HCT116 (cell line): Measurements from ENCODE around the gene CENPU. TPM values are rescaled to one million over a fixed set of nuclear protein-coding genes. Genes with fewer than 3 reads are reported as not detected.

ENCODE experiments used
- ATAC-seq: fragments of 200-7000 bp; cut with Tn5 transposase; 2 replicates; pipeline ENCODE4 v1.9.1; 2020; ENCODE audit warnings: mild to moderate bottlenecking, moderate library complexity
- BruUV-seq: library from RNA; stranded (reverse); fragments of 400-500 nt; replicated peaks from 2 replicates; lab custom pipeline; 2021; lab: Mats Ljungman, UMichigan
- CTCF ChIA-PET: fragments of 300-600 bp; sonication (Branson Sonifier 250); formaldehyde crosslinking; loops from one replicate; lab custom pipeline; 2021; ENCODE audit warnings: antibody characterized with exemption; lab: Charles Lee
- POLR2A ChIA-PET: fragments of 300-600, 350-600 bp; sonication (Branson Sonifier 250); formaldehyde crosslinking; loops from one replicate; lab custom pipeline; 2021; ENCODE audit warnings: antibody characterized with exemption; lab: Charles Lee
- RAD21 ChIA-PET, 2 experiments: fragments of 300-600 bp; sonication (Branson Sonifier 250); formaldehyde crosslinking; loops; one replicate each; lab custom pipeline; 2023; ENCODE audit warnings: low total read pairs in 2 of 2; ENCODE audit not compliant: uncharacterized antibody in 2 of 2, unreplicated experiment in 2 of 2, low non-redundant PET in 1 of 2; lab: Charles Lee
- DNase-seq: peaks from one replicate; pipeline ENCODE4 v3.0.0-alpha.2; 2010; ENCODE audit warnings: low read depth, low spot score
- H2AFZ ChIP-seq: fragments of 200-600 bp; shearing (Covaris generic), sonication (generic); 2 replicates; pipeline ENCODE4 v1.6.1; 2017; ENCODE audit warnings: low read depth, mixed run types, mixed read lengths, antibody characterized with exemption, low read length; ENCODE audit not compliant: poor library complexity, severe bottlenecking
- H3K27ac ChIP-seq: 2 replicates; pipeline ENCODE4 v1.5.1; 2012; ENCODE audit warnings: low read depth, low read length
- H3K27me3 ChIP-seq: fragments of 200-600 bp; sonication (generic); 2 replicates; pipeline ENCODE4 v1.6.1; 2016; ENCODE audit warnings: mixed run types, low read length, mixed read lengths; ENCODE audit not compliant: insufficient read depth
- H3K36me3 ChIP-seq, 2 experiments: fragments of 200-500 bp in 1 of 2; fragments of 200-600 bp in 1 of 2; sonication (Bioruptor generic) in 1 of 2; sonication (generic) in 1 of 2; 2 replicates each; pipeline versions ENCODE4 v1.5.1 to v1.6.1; 2014 to 2016; ENCODE audit warnings: low read length in 2 of 2, inconsistent platforms in 1 of 2, mixed read lengths in 1 of 2, mixed run types in 1 of 2; ENCODE audit not compliant: insufficient read depth in 2 of 2, control insufficient read depth in 1 of 2
- H3K4me1 ChIP-seq, 2 experiments: fragments of 200-600 bp in 1 of 2; sonication (generic) in 1 of 2; 2 replicates each; pipeline versions ENCODE4 v1.5.1 to v1.6.1; 2012 to 2017; ENCODE audit warnings: low read length in 2 of 2, inconsistent platforms in 1 of 2, mild to moderate bottlenecking in 1 of 2, mixed read lengths in 1 of 2, mixed run types in 1 of 2, moderate library complexity in 1 of 2; ENCODE audit not compliant: insufficient read depth in 2 of 2, control insufficient read depth in 1 of 2
- H3K4me2 ChIP-seq: fragments of 200-600 bp; sonication (generic); 2 replicates; pipeline ENCODE4 v1.6.1; 2017; ENCODE audit warnings: mixed run types, low read length, mixed read lengths
- H3K4me3 ChIP-seq, 2 experiments: fragments of 200-600 bp in 1 of 2; sonication (generic) in 1 of 2; replicated peaks in 1 of 2; 2 replicates each; pipeline ENCODE4 v1.5.1; 2011 to 2016; ENCODE audit warnings: low read length in 2 of 2, control low read depth in 1 of 2, low read depth in 1 of 2, mild to moderate bottlenecking in 1 of 2, mixed read lengths in 1 of 2, mixed run types in 1 of 2
- H3K79me2 ChIP-seq: fragments of 200-600 bp; sonication (generic); 2 replicates; pipeline ENCODE4 v1.6.1; 2017; ENCODE audit warnings: mild to moderate bottlenecking, mixed run types, low read length, moderate library complexity, mixed read lengths; ENCODE audit not compliant: insufficient read depth
- H3K9ac ChIP-seq: fragments of 200-600 bp; sonication (generic); 2 replicates; pipeline ENCODE4 v1.6.1; 2016; ENCODE audit warnings: low read length, mixed read lengths
- H3K9me2 ChIP-seq: fragments of 200-600 bp; sonication (generic), shearing (Covaris generic); 2 replicates; pipeline ENCODE4 v1.6.1; 2017; ENCODE audit warnings: mixed run types, mild to moderate bottlenecking, moderate library complexity; ENCODE audit not compliant: insufficient read depth
- H3K9me3 ChIP-seq, 2 experiments: fragments of 200-500 bp in 1 of 2; fragments of 200-600 bp in 1 of 2; sonication (Bioruptor generic) in 1 of 2; sonication (generic) in 1 of 2; 2 replicates each; pipeline ENCODE4 v1.6.1; 2014 to 2017; ENCODE audit warnings: low read length in 2 of 2, mixed read lengths in 2 of 2, inconsistent platforms in 1 of 2, low read depth in 1 of 2, mild to moderate bottlenecking in 1 of 2, mixed run types in 1 of 2, moderate library complexity in 1 of 2; ENCODE audit not compliant: control insufficient read depth in 1 of 2, insufficient read depth in 1 of 2
- H4K20me1 ChIP-seq: fragments of 200-600 bp; sonication (generic), shearing (Covaris generic); 2 replicates; pipeline ENCODE4 v1.6.1; 2017; ENCODE audit warnings: mixed run types, mild to moderate bottlenecking, moderate library complexity; ENCODE audit not compliant: insufficient read depth
- CEBPB ChIP-seq: IDR thresholded peaks from 2 replicates; pipeline ENCODE4 v1.6.1; 2012; ENCODE audit warnings: low read depth
- EZH2 ChIP-seq: fragments of 200-600 bp; sonication (generic); IDR thresholded peaks from 2 replicates; pipeline ENCODE4 v1.6.1; 2017; ENCODE audit warnings: antibody characterized with exemption, mixed run types
- POLR2A ChIP-seq: IDR thresholded peaks from 2 replicates; pipeline ENCODE4 v1.7.0; 2011; ENCODE audit warnings: borderline replicate concordance; ENCODE audit not compliant: insufficient read depth, insufficient read length; ENCODE audit errors: extremely low read depth
- SP1 ChIP-seq: IDR thresholded peaks from 2 replicates; pipeline ENCODE4 v1.6.1; 2012; ENCODE audit warnings: low read depth
- ZNF274 ChIP-seq: fragments of 200-500 bp; sonication (Bioruptor generic); IDR thresholded peaks from 2 replicates; pipeline ENCODE4 v1.6.1; 2014; ENCODE audit warnings: mild to moderate bottlenecking, low read depth, low read length, inconsistent platforms
- intact Hi-C: fragments of 100-400 bp; cut with micrococcal nuclease; formaldehyde crosslinking; loops from 2 replicates; pipeline ENCODE4 v1.10.0; 2022
- total RNA-seq: library from RNA; stranded (reverse); gene quantifications from one replicate; pipeline ENCODE4 v1.2.1, GENCODE V29; 2021; ENCODE audit not compliant: unreplicated experiment
- TF ChIP-seq, protein P1 (sequence below): IDR thresholded peaks from 2 replicates; pipeline ENCODE4 v1.6.1; 2012; ENCODE audit warnings: low read depth
- TF ChIP-seq, protein P2 (sequence below): IDR thresholded peaks from 2 replicates; pipeline ENCODE4 v1.6.1; 2012

The CENPU gene
- total RNA-seq, 1 experiment from 2014 or later, result 28.2 TPM

DNA sequence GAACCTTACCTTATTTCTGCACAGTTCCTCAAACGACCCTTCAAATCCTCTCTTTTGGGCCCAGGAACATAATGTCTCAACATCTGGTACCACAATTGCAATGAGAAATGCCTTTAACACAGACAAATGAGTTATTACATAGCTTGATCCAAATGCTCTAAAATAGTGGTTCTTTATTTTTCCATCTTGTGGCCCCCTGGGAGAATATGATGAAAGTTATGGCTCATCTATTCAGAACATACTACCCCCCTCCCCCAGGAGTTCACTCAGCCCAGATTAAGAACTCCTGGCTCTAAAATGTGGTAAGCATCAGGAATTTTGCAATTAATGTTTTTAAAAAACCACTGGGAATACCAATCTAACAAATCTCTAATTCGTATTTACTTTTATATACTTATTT is 23.9 kb upstream of the CENPU start:
- no peaks in the 10 kb centered on the region for H4K20me1 ChIP-seq
- no peak overlapping the region for H2AFZ ChIP-seq
- CTCF ChIA-PET, result no interaction called here

More for the DNA sequence above, 23.9 kb upstream of the CENPU start:
- intact Hi-C loops, result no loop called here
- Histone ChIP-seq H3K4me1 (no peaks in the 10 kb centered on the region), H3K9me3 (no peaks in the 10 kb centered on the region), H3K36me3 (no peaks in the 10 kb centered on the region), H3K27me3 (no peaks in the 10 kb centered on the region), H3K9me2 (no peaks in the 10 kb centered on the region), H3K27ac (no peak overlapping the region), H3K4me3 (no peak overlapping the region), H3K4me2 (no peak overlapping the region), H3K9ac (no peak overlapping the region), H3K79me2 (no peaks in the 10 kb centered on the region)
- TF ChIP-seq SP1, result no peak
- TF ChIP-seq ZNF274, result no peak
- no peak for TF ChIP-seq EZH2
- TF ChIP-seq POLR2A, result no peak
- TF ChIP-seq, protein P1, sequence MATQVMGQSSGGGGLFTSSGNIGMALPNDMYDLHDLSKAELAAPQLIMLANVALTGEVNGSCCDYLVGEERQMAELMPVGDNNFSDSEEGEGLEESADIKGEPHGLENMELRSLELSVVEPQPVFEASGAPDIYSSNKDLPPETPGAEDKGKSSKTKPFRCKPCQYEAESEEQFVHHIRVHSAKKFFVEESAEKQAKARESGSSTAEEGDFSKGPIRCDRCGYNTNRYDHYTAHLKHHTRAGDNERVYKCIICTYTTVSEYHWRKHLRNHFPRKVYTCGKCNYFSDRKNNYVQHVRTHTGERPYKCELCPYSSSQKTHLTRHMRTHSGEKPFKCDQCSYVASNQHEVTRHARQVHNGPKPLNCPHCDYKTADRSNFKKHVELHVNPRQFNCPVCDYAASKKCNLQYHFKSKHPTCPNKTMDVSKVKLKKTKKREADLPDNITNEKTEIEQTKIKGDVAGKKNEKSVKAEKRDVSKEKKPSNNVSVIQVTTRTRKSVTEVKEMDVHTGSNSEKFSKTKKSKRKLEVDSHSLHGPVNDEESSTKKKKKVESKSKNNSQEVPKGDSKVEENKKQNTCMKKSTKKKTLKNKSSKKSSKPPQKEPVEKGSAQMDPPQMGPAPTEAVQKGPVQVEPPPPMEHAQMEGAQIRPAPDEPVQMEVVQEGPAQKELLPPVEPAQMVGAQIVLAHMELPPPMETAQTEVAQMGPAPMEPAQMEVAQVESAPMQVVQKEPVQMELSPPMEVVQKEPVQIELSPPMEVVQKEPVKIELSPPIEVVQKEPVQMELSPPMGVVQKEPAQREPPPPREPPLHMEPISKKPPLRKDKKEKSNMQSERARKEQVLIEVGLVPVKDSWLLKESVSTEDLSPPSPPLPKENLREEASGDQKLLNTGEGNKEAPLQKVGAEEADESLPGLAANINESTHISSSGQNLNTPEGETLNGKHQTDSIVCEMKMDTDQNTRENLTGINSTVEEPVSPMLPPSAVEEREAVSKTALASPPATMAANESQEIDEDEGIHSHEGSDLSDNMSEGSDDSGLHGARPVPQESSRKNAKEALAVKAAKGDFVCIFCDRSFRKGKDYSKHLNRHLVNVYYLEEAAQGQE, result no peak
- TF ChIP-seq CEBPB, result no peak
- TF ChIP-seq, protein P2, sequence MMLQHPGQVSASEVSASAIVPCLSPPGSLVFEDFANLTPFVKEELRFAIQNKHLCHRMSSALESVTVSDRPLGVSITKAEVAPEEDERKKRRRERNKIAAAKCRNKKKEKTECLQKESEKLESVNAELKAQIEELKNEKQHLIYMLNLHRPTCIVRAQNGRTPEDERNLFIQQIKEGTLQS, result no peak
- RAD21 ChIA-PET, result no interaction called here
- BruUV-seq, result no TSS peak
- POLR2A ChIA-PET, result no interaction called here
- ATAC-seq (no peak), DNase-seq (no peak)
